GM23338 (cell line): Measurements from ENCODE around the gene GREB1L. TPM values are rescaled to one million over a fixed set of nuclear protein-coding genes. Genes with fewer than 3 reads are reported as not detected.

Source experiments
- CTCF ChIP-seq, 2 experiments: fragments of 200-600 bp in 1 of 2; sonication (generic) in 1 of 2; conservative IDR thresholded peaks; 2 replicates each; pipeline versions ENCODE4 v1.5.1 to v1.6.1; 2016 to 2017; ENCODE audit warnings: antibody characterized with exemption in 2 of 2, low read depth in 2 of 2, mild to moderate bottlenecking in 2 of 2, moderate library complexity in 1 of 2
- EZH2 ChIP-seq: fragments of 200-600 bp; sonication (generic); IDR thresholded peaks from one replicate; pipeline ENCODE4 v1.8.0; 2017; ENCODE audit warnings: antibody characterized with exemption, mild to moderate bottlenecking, low read depth; ENCODE audit not compliant: unreplicated experiment
- REST ChIP-seq: IDR thresholded peaks from one replicate; pipeline ENCODE4 v1.6.1; 2018; ENCODE audit warnings: antibody characterized with exemption; ENCODE audit not compliant: unreplicated experiment
- STAT1 ChIP-seq: IDR thresholded peaks from one replicate; pipeline ENCODE4 v1.6.1; 2016; ENCODE audit warnings: antibody characterized with exemption; ENCODE audit not compliant: unreplicated experiment
- ZNF114 ChIP-seq: fragments of 250-450 bp; sonication (Bioruptor Pico); IDR thresholded peaks from 2 replicates; pipeline ENCODE4 v1.5.0; 2020; ENCODE audit warnings: mild to moderate bottlenecking, moderate library complexity
- ZNF462 ChIP-seq: fragments of 250-450 bp; sonication (Bioruptor Pico); IDR thresholded peaks from 2 replicates; pipeline ENCODE4 v1.5.0; 2020; ENCODE audit warnings: mild to moderate bottlenecking, moderate library complexity
- polyA plus RNA-seq: library from polyadenylated mRNA; unstranded; fragments of >200 nt; fragmentation: Nextera tagmentation; extraction: Ambion mirVana; gene quantifications from 2 replicates; pipeline ENCODE4 v1.2.1, GENCODE V29; 2016
- total RNA-seq: library from RNA; depleted of rRNA; stranded (reverse); fragments of >200 nt; shearing (Covaris generic); gene quantifications from 2 replicates; pipeline ENCODE4 v1.2.3, GENCODE V29; 2014

The GREB1L gene
- total and polyA plus RNA-seq, 2 experiments from 2014 or later, result 0.03 to 0.29 TPM

DNA sequence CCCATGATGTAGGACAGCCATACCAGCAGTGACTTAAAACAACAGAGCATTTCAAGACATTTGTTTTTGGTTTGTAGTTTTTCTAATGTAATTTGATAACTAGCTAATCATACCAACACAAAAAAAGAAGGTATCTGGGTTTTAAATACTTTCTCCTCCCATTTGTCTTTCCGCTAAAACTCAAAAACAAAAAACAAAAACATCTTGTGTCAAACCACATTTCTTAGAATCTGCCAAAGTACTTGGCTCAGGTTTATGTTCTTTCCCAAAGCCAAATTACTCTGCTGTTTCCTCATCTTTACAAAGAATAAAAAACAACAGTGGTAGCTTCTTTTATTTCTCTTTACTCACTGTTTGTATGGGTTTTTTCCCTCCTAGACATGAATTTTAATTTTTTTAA lies 71.5 kb downstream of the GREB1L start (continued):
- TF ChIP-seq ZNF462 (CRISPR knock-in tag) (no peak), ZNF114 (CRISPR knock-in tag) (no peak), CTCF (conservative IDR thresholded peaks at IDR 0.05; ENCODE audit: low read depth in 2 of 2) (no peak), REST (no peak), STAT1 (no peak), EZH2 (no peak)
